Islet of Langerhans (tissue), 1 donor: ENCODE measurements around the gene ATP4B.

ENCODE experiments used
- FAIRE-seq: peaks from one replicate; lab custom pipeline; 2011; peaks lifted over from hg19 to GRCh38; lab: Jason Lieb, UNC

ATP4B gene

DNA sequence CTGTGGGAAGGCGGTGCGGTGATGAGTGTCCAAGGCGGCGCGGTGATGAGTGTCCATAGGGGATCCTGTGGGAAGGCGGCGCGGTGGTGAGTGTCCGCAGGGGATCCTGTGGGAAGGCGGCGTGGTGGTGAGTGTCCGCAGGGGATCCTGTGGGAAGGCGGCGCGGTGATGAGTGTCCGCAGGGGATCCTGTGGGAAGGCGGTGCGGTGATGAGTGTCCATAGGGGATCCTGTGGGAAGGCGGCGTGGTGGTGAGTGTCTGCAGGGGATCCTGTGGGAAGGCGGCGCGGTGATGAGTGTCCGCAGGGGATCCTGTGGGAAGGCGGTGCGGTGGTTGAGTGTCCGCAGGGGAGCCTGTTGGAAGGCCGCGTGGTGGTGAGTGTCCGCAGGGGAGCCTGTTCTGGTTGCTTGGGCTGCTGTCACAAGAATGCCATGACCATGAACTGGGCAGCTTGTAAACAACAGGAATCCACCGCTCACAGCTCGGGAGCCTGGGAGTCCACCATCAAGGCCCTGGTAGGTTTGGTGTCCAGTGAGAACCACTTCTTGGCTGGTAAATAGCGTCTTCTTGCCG is 52.0 kb downstream of the ATP4B start:
- FAIRE-seq, result no peak

DNA sequence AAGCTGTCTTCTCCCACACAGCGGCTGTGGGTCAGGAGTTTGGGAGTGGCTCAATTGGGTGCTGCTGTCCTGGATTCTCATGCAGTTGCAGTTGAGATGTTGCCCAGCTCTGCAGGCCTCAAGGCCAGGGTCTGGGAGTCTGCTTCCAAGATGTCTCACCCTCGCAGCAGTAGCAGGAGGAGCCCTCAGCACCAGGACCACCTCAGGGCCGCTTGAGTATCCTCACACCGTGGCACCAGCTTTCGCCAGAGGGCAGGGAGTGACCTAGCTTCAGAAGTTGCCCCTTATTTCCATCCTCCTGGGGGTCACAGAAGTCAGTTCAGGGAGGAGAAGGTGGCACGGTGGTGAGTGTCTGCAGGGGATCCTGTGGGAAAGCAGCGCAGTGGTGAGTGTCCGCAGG is 52.5 kb downstream of the ATP4B start:
- no peak for FAIRE-seq

DNA sequence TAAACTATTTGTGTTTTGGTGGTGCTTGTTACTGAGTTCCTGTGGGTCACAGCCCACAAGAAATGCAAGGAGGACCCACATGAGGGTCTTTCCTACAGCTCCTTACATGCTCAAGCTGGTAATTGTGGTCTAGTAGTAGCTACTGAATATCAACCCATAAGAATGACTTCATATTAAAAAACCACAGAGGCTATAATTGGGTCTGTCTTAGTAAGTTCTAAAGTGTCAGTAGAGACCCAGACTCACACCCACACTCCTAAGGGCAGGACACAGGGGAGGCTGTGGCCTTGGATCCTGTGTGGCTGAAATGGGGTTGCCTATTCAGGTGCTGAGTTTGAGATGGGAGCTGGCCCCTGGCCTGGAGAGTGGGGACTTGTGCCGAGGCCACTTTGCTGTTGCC is 53.8 kb downstream of the ATP4B start:
- no peak for FAIRE-seq

- no peak for FAIRE-seq
These were observed 54.8 kb downstream of the ATP4B start for GRCh38 chr13:113603116-113603710.

- no peak for FAIRE-seq
These were observed 55.6 kb downstream of the ATP4B start for GRCh38 chr13:113602291-113602988.

DNA sequence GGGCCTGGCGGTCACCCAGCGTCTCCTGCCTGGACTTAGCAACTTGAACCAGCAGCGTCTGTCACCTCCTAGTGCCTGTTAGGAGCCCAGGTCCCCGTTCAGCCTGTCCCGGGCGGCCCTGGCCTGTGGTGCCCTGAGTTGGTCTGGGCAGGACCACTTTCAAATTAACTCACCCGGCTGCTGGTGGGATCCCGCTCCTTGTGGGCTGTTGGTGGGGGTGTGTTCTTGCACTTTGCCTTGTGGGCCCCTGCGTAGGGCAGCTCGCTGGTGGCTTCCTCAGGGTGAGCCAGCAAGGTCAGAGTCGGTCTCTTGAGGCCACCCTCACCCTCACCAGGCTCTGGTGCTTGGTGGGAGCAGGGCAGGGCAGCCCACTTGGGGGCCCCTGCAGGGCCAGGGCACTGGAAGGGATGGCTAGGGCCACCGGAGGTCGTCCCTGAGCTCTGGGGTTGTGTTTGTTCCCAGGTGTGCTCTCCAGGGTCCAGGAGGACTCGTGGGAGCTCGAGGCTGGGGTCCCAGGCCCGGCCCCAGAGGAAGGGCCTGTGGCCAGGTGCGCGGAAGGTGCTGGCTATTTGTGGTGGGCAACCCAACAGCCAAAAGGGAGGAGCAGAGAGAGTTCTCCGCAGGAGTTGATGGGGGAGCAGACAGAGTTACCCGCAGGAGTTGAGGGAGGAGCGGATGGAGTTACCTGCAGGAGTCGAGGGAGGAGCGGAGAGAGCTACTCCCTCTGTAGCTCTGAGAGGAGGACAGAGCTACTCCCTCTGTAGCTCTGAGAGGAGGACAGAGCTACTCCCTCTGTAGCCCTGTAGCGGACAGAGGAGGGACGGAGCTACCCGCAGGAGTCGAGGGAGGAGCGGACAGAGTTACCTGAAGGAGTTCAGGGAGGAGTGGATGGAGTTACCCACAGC is 56.6 kb downstream of the ATP4B start:
- FAIRE-seq, result no peak

GRCh38 chr13:113599391-113599790 is 58.6 kb downstream of the ATP4B start:
- no peak for FAIRE-seq
